ENCODE results near the gene KRTAP4-3.

KRTAP4-3 gene

GRCh38 chr17:41168121-41168520 lies at the start of gene KRTAP4-3:
TSS of gene KRTAP4-3 (minus strand) at chr17:41168221. CDS start at chr17:41168172, 49 bp downstream.
- no peak within 1 kb of the TSS for H3K9ac ChIP-seq (ENCODE audit: low read depth, low read length, poor library complexity, severe bottlenecking)
- TF ChIP-seq EZH2phosphoT487 (IDR thresholded peaks at IDR 0.05; ENCODE audit: borderline replicate concordance), result no peak
- TF ChIP-seq, protein P1, sequence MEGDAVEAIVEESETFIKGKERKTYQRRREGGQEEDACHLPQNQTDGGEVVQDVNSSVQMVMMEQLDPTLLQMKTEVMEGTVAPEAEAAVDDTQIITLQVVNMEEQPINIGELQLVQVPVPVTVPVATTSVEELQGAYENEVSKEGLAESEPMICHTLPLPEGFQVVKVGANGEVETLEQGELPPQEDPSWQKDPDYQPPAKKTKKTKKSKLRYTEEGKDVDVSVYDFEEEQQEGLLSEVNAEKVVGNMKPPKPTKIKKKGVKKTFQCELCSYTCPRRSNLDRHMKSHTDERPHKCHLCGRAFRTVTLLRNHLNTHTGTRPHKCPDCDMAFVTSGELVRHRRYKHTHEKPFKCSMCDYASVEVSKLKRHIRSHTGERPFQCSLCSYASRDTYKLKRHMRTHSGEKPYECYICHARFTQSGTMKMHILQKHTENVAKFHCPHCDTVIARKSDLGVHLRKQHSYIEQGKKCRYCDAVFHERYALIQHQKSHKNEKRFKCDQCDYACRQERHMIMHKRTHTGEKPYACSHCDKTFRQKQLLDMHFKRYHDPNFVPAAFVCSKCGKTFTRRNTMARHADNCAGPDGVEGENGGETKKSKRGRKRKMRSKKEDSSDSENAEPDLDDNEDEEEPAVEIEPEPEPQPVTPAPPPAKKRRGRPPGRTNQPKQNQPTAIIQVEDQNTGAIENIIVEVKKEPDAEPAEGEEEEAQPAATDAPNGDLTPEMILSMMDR (conservative IDR thresholded peaks at IDR 0.05; ENCODE audit: low read length), result no peak
- H3K4me3 ChIP-seq (ENCODE audit: low read length, poor library complexity, severe bottlenecking), result no peak within 1 kb of the TSS
- no peaks in the 10 kb centered on the region for H3K79me2 ChIP-seq (ENCODE audit: insufficient read depth, low read length)
- no peaks in the 10 kb centered on the region for H3K27me3 ChIP-seq (ENCODE audit: insufficient read depth, low read length, poor library complexity, severe bottlenecking)
- H4K20me1 ChIP-seq (ENCODE audit: insufficient read depth, low read length, poor library complexity, severe bottlenecking), result no peaks in the 10 kb centered on the region
- H3K36me3 ChIP-seq (ENCODE audit: insufficient read depth, low read length), result no peaks in the 10 kb centered on the region
- H3K4me2 ChIP-seq (ENCODE audit: low read depth, low read length, poor library complexity, severe bottlenecking), result no peak within 1 kb of the TSS
- H3K9me2 ChIP-seq (replicated peaks; ENCODE audit: low read depth, low read length), result no peaks in the 10 kb centered on the region
- H3F3A ChIP-seq (ENCODE audit: low read depth), result no peaks in the 10 kb centered on the region
- peaks cover 4% of the 10 kb centered on the region for H3K4me1 ChIP-seq (ENCODE audit: insufficient read depth, low read length, poor library complexity, severe bottlenecking)
- no peak within 1 kb of the TSS for H2AFZ ChIP-seq (ENCODE audit: low read length)
- no peaks in the 10 kb centered on the region for H3K9me3 ChIP-seq (ENCODE audit: insufficient read depth, low read depth, low read length)

DNA sequence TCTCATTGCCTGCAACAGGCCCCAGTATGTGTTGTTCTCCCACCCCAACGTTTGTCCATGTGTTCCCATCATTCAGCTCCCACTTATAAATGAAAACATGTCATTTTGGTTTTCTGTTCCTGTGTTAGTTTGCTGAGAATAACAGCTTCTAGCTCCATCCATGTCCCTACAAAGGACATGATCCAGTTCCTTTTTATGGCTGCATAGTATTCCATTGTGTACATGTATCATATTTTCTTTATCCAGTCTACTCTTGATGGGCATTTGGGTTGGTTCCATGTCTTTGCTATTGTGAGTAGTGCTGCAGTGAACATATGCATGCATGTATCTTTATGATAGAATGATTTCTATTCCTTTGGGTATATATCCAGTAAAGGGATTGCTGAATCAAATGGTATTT lies 47.7 kb upstream of the KRTAP4-3 start:
- Histone ChIP-seq H3K27me3 (ENCODE audit: insufficient read depth, low read length, poor library complexity, severe bottlenecking) (no peaks in the 10 kb centered on the region), H3K36me3 (ENCODE audit: insufficient read depth, low read length) (no peaks in the 10 kb centered on the region), H2AFZ (ENCODE audit: low read length) (no peak overlapping the region), H3K4me3 (ENCODE audit: low read length, poor library complexity, severe bottlenecking) (no peak overlapping the region), H4K20me1 (ENCODE audit: insufficient read depth, low read length, poor library complexity, severe bottlenecking) (no peaks in the 10 kb centered on the region), H3K9me3 (ENCODE audit: insufficient read depth, low read depth, low read length) (no peaks in the 10 kb centered on the region), H3K79me2 (ENCODE audit: insufficient read depth, low read length) (no peaks in the 10 kb centered on the region), H3K4me2 (ENCODE audit: low read depth, low read length, poor library complexity, severe bottlenecking) (no peak overlapping the region), H3K9me2 (replicated peaks; ENCODE audit: low read depth, low read length) (no peaks in the 10 kb centered on the region), H3K9ac (ENCODE audit: low read depth, low read length, poor library complexity, severe bottlenecking) (no peak overlapping the region), H3K4me1 (ENCODE audit: insufficient read depth, low read length, poor library complexity, severe bottlenecking) (no peaks in the 10 kb centered on the region), H3F3A (ENCODE audit: low read depth) (no peaks in the 10 kb centered on the region)
- TF ChIP-seq, protein P1 (conservative IDR thresholded peaks at IDR 0.05; ENCODE audit: low read length), result no peak
- TF ChIP-seq EZH2phosphoT487 (IDR thresholded peaks at IDR 0.05; ENCODE audit: borderline replicate concordance), result no peak

DNA sequence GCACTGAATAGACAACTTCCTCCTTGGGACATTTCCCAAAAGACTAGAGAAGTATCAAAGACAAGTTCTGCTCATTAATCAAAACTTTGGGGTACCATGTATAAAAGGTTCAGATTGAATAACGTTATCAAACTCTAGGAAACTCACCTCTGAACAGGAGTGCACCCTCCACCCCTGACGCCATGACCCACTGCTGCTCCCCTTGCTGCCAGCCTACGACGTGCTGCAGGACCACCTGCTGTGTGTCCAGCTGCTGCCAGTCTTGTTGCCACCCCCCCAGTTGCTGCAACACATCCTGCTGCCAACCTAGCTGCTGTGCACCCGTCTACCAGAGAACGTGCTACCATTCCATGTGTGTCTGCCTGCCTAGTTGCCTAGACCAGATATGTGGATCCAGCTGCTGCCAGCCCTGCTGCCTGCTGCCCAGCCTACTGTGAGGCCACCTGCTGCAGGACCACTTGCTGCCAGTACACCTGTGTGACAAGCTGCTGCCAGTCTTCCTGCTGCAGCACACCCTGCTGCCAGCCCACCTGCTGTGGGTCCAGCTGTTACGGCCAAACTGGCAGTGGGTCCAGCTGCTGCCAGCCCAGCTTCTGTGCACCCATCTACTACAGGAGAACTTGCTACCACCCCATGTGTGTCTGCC lies 44.6 kb upstream of the KRTAP4-3 start:
- H3K4me3 ChIP-seq (ENCODE audit: low read length, poor library complexity, severe bottlenecking), result no peak overlapping the region
- H3K9ac ChIP-seq (ENCODE audit: low read depth, low read length, poor library complexity, severe bottlenecking), result no peak overlapping the region
- H3K36me3 ChIP-seq (ENCODE audit: insufficient read depth, low read length), result no peaks in the 10 kb centered on the region
- no peaks in the 10 kb centered on the region for H3K79me2 ChIP-seq (ENCODE audit: insufficient read depth, low read length)
- H3K9me2 ChIP-seq (replicated peaks; ENCODE audit: low read depth, low read length), result no peaks in the 10 kb centered on the region
- H3K9me3 ChIP-seq (ENCODE audit: insufficient read depth, low read depth, low read length), result no peaks in the 10 kb centered on the region
- no peak overlapping the region for H2AFZ ChIP-seq (ENCODE audit: low read length)
- H3F3A ChIP-seq (ENCODE audit: low read depth), result no peaks in the 10 kb centered on the region
- H3K4me1 ChIP-seq (ENCODE audit: insufficient read depth, low read length, poor library complexity, severe bottlenecking), result no peaks in the 10 kb centered on the region
- H4K20me1 ChIP-seq (ENCODE audit: insufficient read depth, low read length, poor library complexity, severe bottlenecking), result no peaks in the 10 kb centered on the region
- TF ChIP-seq EZH2phosphoT487 (IDR thresholded peaks at IDR 0.05; ENCODE audit: borderline replicate concordance), result no peak
- TF ChIP-seq, protein P1 (conservative IDR thresholded peaks at IDR 0.05; ENCODE audit: low read length), result no peak
- H3K27me3 ChIP-seq (ENCODE audit: insufficient read depth, low read length, poor library complexity, severe bottlenecking), result no peaks in the 10 kb centered on the region
- no peak overlapping the region for H3K4me2 ChIP-seq (ENCODE audit: low read depth, low read length, poor library complexity, severe bottlenecking)

All from Loucy (cell line).